Measurements from ENCODE around the gene NDUFS5. TPM values are rescaled to one million over a fixed set of nuclear protein-coding genes. Genes with fewer than 3 reads are reported as not detected.
"Not testable (repeated sequence)": the region's sequence is repeated elsewhere in the genome, so short reads cannot be mapped to it uniquely, and the experiment has no call there.

Gene NDUFS5
- total RNA-seq, 1 donor from 2014 or later, result 212 TPM

DNA sequence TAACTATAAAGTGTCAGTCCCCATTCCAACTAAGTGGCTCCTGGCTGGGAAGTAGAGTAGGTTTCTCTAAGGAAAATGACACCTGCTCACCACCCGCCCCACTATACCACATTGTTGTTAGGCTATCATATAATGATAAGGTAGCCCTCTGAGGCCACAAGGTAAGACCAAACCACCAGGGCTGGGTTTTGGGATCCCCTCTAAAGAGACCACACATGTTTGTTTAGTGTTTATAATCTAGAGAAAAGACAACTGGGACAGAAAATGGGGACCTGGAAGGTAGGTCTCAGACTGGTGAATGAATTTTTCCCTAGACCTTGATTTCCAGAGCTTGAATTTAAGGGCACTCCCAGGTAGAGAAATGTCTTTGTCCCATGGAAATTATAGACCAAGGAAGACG is 19.9 kb upstream of the NDUFS5 start:
- peaks cover 41% of the 10 kb centered on the region for H3K36me3 Mint-ChIP-seq
- no peaks in the 10 kb centered on the region for H3K4me1 Mint-ChIP-seq (ENCODE audit: unreplicated experiment)
- no peak for DNase-seq (ENCODE audit: extremely low spot score, unreplicated experiment)
- no peak overlapping the region for H3K4me3 Mint-ChIP-seq
- H3K27me3 Mint-ChIP-seq, result no peaks in the 10 kb centered on the region
- H3K27ac Mint-ChIP-seq, result no peak overlapping the region
- TF ChIP-seq, protein P1, sequence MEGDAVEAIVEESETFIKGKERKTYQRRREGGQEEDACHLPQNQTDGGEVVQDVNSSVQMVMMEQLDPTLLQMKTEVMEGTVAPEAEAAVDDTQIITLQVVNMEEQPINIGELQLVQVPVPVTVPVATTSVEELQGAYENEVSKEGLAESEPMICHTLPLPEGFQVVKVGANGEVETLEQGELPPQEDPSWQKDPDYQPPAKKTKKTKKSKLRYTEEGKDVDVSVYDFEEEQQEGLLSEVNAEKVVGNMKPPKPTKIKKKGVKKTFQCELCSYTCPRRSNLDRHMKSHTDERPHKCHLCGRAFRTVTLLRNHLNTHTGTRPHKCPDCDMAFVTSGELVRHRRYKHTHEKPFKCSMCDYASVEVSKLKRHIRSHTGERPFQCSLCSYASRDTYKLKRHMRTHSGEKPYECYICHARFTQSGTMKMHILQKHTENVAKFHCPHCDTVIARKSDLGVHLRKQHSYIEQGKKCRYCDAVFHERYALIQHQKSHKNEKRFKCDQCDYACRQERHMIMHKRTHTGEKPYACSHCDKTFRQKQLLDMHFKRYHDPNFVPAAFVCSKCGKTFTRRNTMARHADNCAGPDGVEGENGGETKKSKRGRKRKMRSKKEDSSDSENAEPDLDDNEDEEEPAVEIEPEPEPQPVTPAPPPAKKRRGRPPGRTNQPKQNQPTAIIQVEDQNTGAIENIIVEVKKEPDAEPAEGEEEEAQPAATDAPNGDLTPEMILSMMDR (conservative IDR thresholded peaks at IDR 0.05), result no peak
- H3K9me3 Mint-ChIP-seq, result no peaks in the 10 kb centered on the region

DNA sequence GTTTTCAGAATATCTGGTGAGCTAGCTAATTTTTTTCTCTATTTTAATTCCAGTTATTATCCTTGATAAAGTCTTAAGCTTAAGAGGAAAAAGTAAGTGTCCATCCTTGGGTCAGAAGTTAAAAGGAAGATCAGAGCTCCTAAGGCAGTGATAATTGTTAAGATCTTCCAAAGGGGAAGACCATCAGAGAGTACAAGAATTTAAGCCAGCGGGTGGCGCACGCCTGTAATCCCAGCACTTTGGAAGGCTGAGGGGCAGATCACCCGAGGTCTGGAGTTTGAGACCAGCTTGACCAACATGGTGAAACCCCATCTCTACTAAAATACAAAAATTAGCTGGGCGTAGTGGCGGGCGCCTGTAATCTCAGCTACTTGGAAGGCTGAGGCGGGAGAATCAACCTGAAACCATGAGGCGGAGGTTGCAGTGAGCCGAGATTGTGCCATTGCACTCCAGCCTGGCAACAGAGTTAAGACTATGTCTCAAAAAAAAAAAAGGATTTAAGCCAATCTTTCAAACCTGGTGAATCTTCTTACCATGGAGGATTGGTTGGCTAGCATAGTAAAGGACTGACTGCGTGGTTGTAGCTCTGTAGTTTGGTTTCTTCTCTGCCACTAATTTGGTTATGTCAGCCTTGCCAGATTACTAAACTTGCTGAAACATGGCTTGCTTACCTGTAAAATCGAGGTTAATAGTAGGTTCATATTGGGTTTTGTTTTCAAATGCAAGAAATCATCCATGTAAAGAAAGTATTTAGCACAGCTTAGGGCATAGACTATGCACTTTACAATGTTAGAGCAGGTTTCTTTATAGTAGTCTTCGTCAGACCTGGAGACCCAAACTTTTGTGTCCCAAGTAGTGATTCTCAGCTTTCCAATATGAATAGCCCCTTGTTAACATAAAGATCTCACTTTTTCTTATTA is 19.2 kb upstream of the NDUFS5 start:
- no peaks in the 10 kb centered on the region for H3K4me1 Mint-ChIP-seq (ENCODE audit: unreplicated experiment)
- H3K36me3 Mint-ChIP-seq, result peaks cover 39% of the 10 kb centered on the region
- H3K27me3 Mint-ChIP-seq, result no peaks in the 10 kb centered on the region
- no peak overlapping the region for H3K27ac Mint-ChIP-seq
- no peaks in the 10 kb centered on the region for H3K9me3 Mint-ChIP-seq
- TF ChIP-seq, protein P1 (conservative IDR thresholded peaks at IDR 0.05), result no peak
- no peak for DNase-seq (ENCODE audit: extremely low spot score, unreplicated experiment)
- H3K4me3 Mint-ChIP-seq, result no peak overlapping the region

DNA sequence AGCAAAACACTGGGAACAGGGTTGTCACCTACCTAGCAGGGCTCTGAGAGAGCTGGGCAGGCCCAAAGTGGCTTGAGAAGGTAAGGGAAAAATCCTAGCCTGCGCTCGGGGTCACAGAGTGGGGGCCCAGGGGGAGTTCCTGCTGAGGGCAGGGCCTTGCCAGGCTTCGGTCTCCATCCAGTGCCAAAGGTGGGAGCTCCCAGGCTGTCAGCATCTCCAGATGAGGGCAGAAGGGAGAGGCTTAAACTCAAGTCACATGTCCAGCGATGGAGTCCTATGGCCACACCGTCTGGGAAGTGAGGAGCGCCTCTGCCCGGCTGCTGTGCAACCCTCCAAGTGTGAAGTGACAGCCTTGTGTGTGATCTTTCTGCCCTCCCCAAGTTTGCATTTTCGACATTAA is 11.2 kb upstream of the NDUFS5 start:
- not testable (repeated sequence) for H3K27ac Mint-ChIP-seq; H3K4me1 Mint-ChIP-seq (ENCODE audit: unreplicated experiment); H3K27me3 Mint-ChIP-seq; DNase-seq (ENCODE audit: extremely low spot score, unreplicated experiment); H3K9me3 Mint-ChIP-seq; H3K4me3 Mint-ChIP-seq
- peaks cover 10% of the 10 kb centered on the region for H3K36me3 Mint-ChIP-seq

DNA sequence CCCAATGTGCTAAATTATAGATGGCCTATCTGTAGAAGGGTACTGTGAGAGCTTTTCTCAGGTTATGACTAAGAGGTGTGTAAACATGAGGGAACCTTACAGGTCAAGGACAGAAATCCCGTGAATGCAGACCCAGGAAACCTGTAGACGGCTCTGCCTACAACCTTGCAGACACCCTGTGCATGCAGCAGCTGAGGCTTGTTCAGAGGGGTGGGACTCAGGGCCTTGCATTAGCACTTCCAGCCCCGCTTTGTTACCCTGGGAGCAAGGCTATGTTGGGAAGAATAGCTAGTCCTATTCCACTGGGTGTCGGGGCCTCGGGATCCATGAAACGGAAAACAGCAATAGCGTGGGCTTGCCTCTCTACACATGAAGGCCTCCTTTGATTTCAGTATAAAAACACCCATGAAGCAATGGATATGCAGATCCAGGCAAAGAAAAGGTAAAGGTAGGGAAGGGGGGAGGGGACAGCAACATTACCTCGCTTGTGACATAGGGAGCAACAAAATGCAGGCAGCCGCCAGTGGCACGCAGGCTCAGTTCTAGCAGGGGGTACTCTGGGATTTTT is 9.5 kb upstream of the NDUFS5 start:
- H3K27ac Mint-ChIP-seq, result no peak overlapping the region
- H3K9me3 Mint-ChIP-seq, result no peaks in the 10 kb centered on the region
- no peak overlapping the region for H3K4me3 Mint-ChIP-seq
- no peak for DNase-seq (ENCODE audit: extremely low spot score, unreplicated experiment)
- H3K36me3 Mint-ChIP-seq, result peaks cover 10% of the 10 kb centered on the region
- TF ChIP-seq, protein P1 (conservative IDR thresholded peaks at IDR 0.05), result no peak
- H3K4me1 Mint-ChIP-seq (ENCODE audit: unreplicated experiment), result no peaks in the 10 kb centered on the region
- no peaks in the 10 kb centered on the region for H3K27me3 Mint-ChIP-seq

GRCh38 chr1:39017266-39017665 is 8.9 kb upstream of the NDUFS5 start:
- Mint-ChIP-seq H3K27me3 (no peaks in the 10 kb centered on the region), H3K27ac (no peak overlapping the region), H3K4me3 (no peak overlapping the region), H3K4me1 (ENCODE audit: unreplicated experiment) (no peaks in the 10 kb centered on the region), H3K9me3 (no peaks in the 10 kb centered on the region), H3K36me3 (peaks cover 4% of the 10 kb centered on the region)
- no peak for DNase-seq (ENCODE audit: extremely low spot score, unreplicated experiment)
- TF ChIP-seq, protein P1 (conservative IDR thresholded peaks at IDR 0.05), result no peak

GRCh38 chr1:39020494-39020893 is 5.7 kb upstream of the NDUFS5 start:
- not testable (repeated sequence) for H3K4me3 Mint-ChIP-seq, H3K9me3 Mint-ChIP-seq, H3K27ac Mint-ChIP-seq

More at GRCh38 chr1:39020494-39020893, 5.7 kb upstream of the NDUFS5 start:
- H3K36me3 Mint-ChIP-seq; H3K27me3 Mint-ChIP-seq; H3K4me1 Mint-ChIP-seq (ENCODE audit: unreplicated experiment); DNase-seq (ENCODE audit: extremely low spot score, unreplicated experiment): not testable (repeated sequence)
